HepG2 (cell line): ENCODE measurements around the gene WNT3. TPM values are rescaled to one million over a fixed set of nuclear protein-coding genes. Genes with fewer than 3 reads are reported as not detected.
A peak's percentile ranks its signal among the peaks of the same experiment; 100 is the strongest.

Source experiments
- ATF1 ChIP-seq: IDR thresholded peaks from 2 replicates; pipeline ENCODE4 v1.6.1; 2016; ENCODE audit warnings: mild to moderate bottlenecking, control low read depth
- CHCHD3 ChIP-seq: sonication (generic); formaldehyde crosslinking; IDR thresholded peaks from 2 replicates; pipeline ENCODE4 v1.8.0; 2022; ENCODE audit warnings: mild to moderate bottlenecking, missing genetic modification reagents, moderate library complexity
- DR1 ChIP-seq: sonication (generic); formaldehyde crosslinking; IDR thresholded peaks from 2 replicates; pipeline ENCODE4 v1.8.0; 2021; ENCODE audit warnings: mild to moderate bottlenecking, missing genetic modification reagents, inconsistent platforms
- FOXA3 ChIP-seq: IDR thresholded peaks from 2 replicates; pipeline ENCODE4 v1.6.1; 2016; ENCODE audit warnings: missing genetic modification reagents, missing compliant biosample characterization
- HNRNPUL1 ChIP-seq: fragments of 200-400 bp; formaldehyde crosslinking; IDR thresholded peaks from 2 replicates; pipeline ENCODE4 v1.6.1; 2017; ENCODE audit warnings: low read depth, mild to moderate bottlenecking, low read length, moderate library complexity
- IRX3 ChIP-seq: sonication (generic); formaldehyde crosslinking; IDR thresholded peaks from 2 replicates; pipeline ENCODE4 v1.8.1; 2023; ENCODE audit warnings: mild to moderate bottlenecking, low read depth, missing genetic modification reagents, borderline replicate concordance
- KAT8 ChIP-seq: IDR thresholded peaks from 2 replicates; pipeline ENCODE4 v1.6.1; 2016; ENCODE audit warnings: missing genetic modification reagents, missing compliant biosample characterization
- MEIS2 ChIP-seq: sonication (generic); formaldehyde crosslinking; IDR thresholded peaks from 2 replicates; pipeline ENCODE4 v1.9.0; 2021; ENCODE audit warnings: mild to moderate bottlenecking, missing genetic modification reagents
- NR2F2 ChIP-seq: IDR thresholded peaks from 2 replicates; pipeline ENCODE4 v1.6.1; 2012; ENCODE audit warnings: low read depth, inconsistent platforms, borderline replicate concordance
- SKI ChIP-seq: fragments of 450-650 bp; IDR thresholded peaks from one replicate; pipeline ENCODE4 v1.6.1; 2018; ENCODE audit warnings: mild to moderate bottlenecking; ENCODE audit not compliant: partially characterized antibody
- XBP1 ChIP-seq: sonication (generic); formaldehyde crosslinking; IDR thresholded peaks from 2 replicates; pipeline ENCODE4 v1.5.0; 2020; ENCODE audit warnings: missing genetic modification reagents
- ZNF121 ChIP-seq: sonication (generic); formaldehyde crosslinking; IDR thresholded peaks from 2 replicates; pipeline ENCODE4 v1.5.0; 2020; ENCODE audit warnings: mild to moderate bottlenecking, missing genetic modification reagents
- ZNF441 ChIP-seq: sonication (generic); formaldehyde crosslinking; IDR thresholded peaks from 2 replicates; pipeline ENCODE4 v1.7.0; 2021; ENCODE audit warnings: missing genetic modification reagents, borderline replicate concordance
- ZNF607 ChIP-seq: sonication (generic); formaldehyde crosslinking; IDR thresholded peaks from 2 replicates; pipeline ENCODE4 v1.5.1; 2020; ENCODE audit warnings: missing genetic modification reagents, mild to moderate bottlenecking, borderline replicate concordance
- ZNF614 ChIP-seq: IDR thresholded peaks from 2 replicates; pipeline ENCODE4 v1.6.1; 2018; ENCODE audit warnings: missing biosample characterization, missing genetic modification reagents, inconsistent platforms, borderline replicate concordance
- ZNF782 ChIP-seq: sonication (generic); formaldehyde crosslinking; IDR thresholded peaks from 2 replicates; pipeline ENCODE4 v1.4.0; 2020; ENCODE audit warnings: missing genetic modification reagents, mild to moderate bottlenecking, borderline replicate concordance
- polyA plus RNA-seq, 8 experiments: library from polyadenylated mRNA; depleted of rRNA in 3 of 8; stranded (reverse) in 7 of 8; unstranded in 1 of 8; fragments of >200 nt; fragmentation: Illumina TruSeq in 4 of 8; extraction: Trizol in 4 of 8; gene quantifications; 2 replicates each; pipeline versions ENCODE4 v1.2.1 to v1.2.3, GENCODE V29; 2011 to 2016; ENCODE audit warnings: low read depth in 4 of 8, missing spikeins in 1 of 8, mixed read lengths in 1 of 8; ENCODE audit not compliant: insufficient read depth in 1 of 8
- total RNA-seq, 5 experiments: library from RNA; depleted of rRNA; stranded (reverse); fragments of >200 nt; fragmentation: Illumina TruSeq; extraction: Trizol; gene quantifications; 2 replicates each; pipeline ENCODE4 v1.2.3, GENCODE V29; 2016; ENCODE audit warnings: low read depth in 1 of 5
- TF ChIP-seq, protein P1 (sequence below): sonication (generic); formaldehyde crosslinking; IDR thresholded peaks from 2 replicates; pipeline ENCODE4 v1.4.0; 2020; ENCODE audit warnings: missing genetic modification reagents
- TF ChIP-seq, protein P2 (sequence below): sonication (generic); formaldehyde crosslinking; IDR thresholded peaks from 2 replicates; pipeline ENCODE4 v1.4.0; 2020; ENCODE audit warnings: mild to moderate bottlenecking, missing genetic modification reagents
- TF ChIP-seq, protein P3 (sequence below): sonication (generic); formaldehyde crosslinking; IDR thresholded peaks from 2 replicates; pipeline ENCODE4 v1.9.0; 2021; ENCODE audit warnings: missing genetic modification reagents, borderline replicate concordance
- TF ChIP-seq, protein P4 (sequence below): sonication (generic); formaldehyde crosslinking; IDR thresholded peaks from 2 replicates; pipeline ENCODE4 v1.4.0; 2020; ENCODE audit warnings: missing genetic modification reagents, mild to moderate bottlenecking, borderline replicate concordance

Gene WNT3
- total and polyA plus RNA-seq, 2 of the 13 experiments (the other 11 are each of a cell fraction or from before 2014, with no cell fraction given), result 8.5 to 10.3 TPM

DNA sequence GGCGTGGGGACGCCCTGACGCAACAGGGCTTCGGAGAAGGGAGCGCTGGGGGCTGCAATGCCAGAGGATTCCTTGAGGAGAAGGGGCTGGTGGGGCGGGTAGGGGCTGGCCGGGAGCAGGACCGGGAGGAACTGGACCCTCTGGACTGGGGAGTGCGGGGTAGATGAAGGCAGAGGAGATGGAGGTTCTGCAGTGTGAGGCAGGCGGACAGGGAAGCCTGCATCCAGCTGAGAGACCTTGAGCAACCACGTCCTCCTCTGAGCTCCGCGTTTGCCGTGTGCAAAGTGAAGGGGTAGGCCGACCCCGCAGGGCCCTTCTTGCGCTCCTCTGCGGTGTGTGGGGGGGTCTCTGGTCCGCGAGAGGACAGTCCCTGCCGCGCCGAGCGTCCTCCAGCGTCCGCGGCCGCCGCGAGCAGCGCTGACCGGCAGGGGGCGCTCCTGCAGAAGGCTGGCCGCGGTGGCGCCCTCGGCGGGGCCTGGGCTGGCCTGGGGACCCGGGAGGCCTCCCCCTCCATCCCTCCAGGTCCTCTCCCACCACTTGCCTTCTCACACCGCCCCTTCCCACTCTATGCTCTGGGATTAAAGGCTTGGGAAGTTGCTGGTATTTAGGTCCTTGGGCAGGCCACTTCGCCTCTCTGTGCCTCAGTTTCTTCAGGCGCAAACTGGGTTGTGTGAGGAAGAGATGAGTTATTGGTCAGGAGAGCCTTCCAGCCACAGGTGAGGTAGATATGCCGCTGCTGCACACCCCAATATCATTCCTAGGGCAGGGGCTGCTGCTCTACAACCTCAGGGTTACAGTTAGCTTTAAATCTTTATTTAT, 23.3 kb upstream of the WNT3 start (continued):
- TF ChIP-seq XBP1 (CRISPR knock-in tag) (no peak), IRX3 (CRISPR knock-in tag) (no peak), ZNF607 (CRISPR knock-in tag) (no peak), CHCHD3 (CRISPR knock-in tag) (no peak), ZNF121 (no peak), KAT8 (CRISPR knock-in tag) (no peak), NR2F2 (no peak), SKI (no peak), ATF1 (CRISPR knock-in tag) (no peak), ZNF441 (CRISPR knock-in tag) (no peak), HNRNPUL1 (no peak), ZNF782 (CRISPR knock-in tag) (0 out of 2 replicates have a peak, but pooled peaks have one; percentile 21), FOXA3 (CRISPR knock-in tag) (no peak), MEIS2 (CRISPR knock-in tag) (no peak), DR1 (CRISPR knock-in tag) (no peak), ZNF614 (no peak)
- TF ChIP-seq, protein P1, sequence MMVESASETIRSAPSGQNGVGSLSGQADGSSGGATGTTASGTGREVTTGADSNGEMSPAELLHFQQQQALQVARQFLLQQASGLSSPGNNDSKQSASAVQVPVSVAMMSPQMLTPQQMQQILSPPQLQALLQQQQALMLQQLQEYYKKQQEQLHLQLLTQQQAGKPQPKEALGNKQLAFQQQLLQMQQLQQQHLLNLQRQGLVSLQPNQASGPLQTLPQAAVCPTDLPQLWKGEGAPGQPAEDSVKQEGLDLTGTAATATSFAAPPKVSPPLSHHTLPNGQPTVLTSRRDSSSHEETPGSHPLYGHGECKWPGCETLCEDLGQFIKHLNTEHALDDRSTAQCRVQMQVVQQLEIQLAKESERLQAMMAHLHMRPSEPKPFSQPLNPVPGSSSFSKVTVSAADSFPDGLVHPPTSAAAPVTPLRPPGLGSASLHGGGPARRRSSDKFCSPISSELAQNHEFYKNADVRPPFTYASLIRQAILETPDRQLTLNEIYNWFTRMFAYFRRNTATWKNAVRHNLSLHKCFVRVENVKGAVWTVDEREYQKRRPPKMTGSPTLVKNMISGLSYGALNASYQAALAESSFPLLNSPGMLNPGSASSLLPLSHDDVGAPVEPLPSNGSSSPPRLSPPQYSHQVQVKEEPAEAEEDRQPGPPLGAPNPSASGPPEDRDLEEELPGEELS (CRISPR knock-in tag), result no peak
- TF ChIP-seq, protein P2, sequence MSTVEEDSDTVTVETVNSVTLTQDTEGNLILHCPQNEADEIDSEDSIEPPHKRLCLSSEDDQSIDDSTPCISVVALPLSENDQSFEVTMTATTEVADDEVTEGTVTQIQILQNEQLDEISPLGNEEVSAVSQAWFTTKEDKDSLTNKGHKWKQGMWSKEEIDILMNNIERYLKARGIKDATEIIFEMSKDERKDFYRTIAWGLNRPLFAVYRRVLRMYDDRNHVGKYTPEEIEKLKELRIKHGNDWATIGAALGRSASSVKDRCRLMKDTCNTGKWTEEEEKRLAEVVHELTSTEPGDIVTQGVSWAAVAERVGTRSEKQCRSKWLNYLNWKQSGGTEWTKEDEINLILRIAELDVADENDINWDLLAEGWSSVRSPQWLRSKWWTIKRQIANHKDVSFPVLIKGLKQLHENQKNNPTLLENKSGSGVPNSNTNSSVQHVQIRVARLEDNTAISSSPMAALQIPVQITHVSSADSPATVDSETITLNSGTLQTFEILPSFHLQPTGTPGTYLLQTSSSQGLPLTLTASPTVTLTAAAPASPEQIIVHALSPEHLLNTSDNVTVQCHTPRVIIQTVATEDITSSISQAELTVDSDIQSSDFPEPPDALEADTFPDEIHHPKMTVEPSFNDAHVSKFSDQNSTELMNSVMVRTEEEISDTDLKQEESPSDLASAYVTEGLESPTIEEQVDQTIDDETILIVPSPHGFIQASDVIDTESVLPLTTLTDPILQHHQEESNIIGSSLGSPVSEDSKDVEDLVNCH (CRISPR knock-in tag), result no peak
- TF ChIP-seq, protein P3, sequence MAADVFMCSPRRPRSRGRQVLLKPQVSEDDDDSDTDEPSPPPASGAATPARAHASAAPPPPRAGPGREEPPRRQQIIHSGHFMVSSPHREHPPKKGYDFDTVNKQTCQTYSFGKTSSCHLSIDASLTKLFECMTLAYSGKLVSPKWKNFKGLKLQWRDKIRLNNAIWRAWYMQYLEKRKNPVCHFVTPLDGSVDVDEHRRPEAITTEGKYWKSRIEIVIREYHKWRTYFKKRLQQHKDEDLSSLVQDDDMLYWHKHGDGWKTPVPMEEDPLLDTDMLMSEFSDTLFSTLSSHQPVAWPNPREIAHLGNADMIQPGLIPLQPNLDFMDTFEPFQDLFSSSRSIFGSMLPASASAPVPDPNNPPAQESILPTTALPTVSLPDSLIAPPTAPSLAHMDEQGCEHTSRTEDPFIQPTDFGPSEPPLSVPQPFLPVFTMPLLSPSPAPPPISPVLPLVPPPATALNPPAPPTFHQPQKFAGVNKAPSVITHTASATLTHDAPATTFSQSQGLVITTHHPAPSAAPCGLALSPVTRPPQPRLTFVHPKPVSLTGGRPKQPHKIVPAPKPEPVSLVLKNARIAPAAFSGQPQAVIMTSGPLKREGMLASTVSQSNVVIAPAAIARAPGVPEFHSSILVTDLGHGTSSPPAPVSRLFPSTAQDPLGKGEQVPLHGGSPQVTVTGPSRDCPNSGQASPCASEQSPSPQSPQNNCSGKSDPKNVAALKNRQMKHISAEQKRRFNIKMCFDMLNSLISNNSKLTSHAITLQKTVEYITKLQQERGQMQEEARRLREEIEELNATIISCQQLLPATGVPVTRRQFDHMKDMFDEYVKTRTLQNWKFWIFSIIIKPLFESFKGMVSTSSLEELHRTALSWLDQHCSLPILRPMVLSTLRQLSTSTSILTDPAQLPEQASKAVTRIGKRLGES (CRISPR knock-in tag), result no peak
- TF ChIP-seq, protein P4, sequence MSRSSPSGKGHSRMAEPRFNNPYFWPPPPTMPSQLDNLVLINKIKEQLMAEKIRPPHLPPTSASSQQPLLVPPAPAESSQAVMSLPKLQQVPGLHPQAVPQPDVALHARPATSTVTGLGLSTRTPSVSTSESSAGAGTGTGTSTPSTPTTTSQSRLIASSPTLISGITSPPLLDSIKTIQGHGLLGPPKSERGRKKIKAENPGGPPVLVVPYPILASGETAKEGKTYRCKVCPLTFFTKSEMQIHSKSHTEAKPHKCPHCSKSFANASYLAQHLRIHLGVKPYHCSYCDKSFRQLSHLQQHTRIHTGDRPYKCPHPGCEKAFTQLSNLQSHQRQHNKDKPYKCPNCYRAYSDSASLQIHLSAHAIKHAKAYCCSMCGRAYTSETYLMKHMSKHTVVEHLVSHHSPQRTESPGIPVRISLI (CRISPR knock-in tag), result no peak
